GM18870 (cell line): ENCODE measurements around the gene OR2T34.
"Not testable (repeated sequence)": the region's sequence is repeated elsewhere in the genome, so short reads cannot be mapped to it uniquely, and the experiment has no call there.

Source experiments
- ATAC-seq: cut with Tn5 transposase; IDR thresholded peaks from one replicate; pipeline ENCODE4 v1.9.1; 2021; ENCODE audit warnings: moderate library complexity; ENCODE audit not compliant: unreplicated experiment

The OR2T34 gene

GRCh38 chr1:248562672-248563071, 11.9 kb downstream of the OR2T34 start, which contains the start of gene OR2T29:
Gene OR2T29, minus strand, starts transcription at chr1:248562772. Its CDS starts 3,281 bp downstream, at chr1:248559491.
- ATAC-seq = not testable (repeated sequence)

- ATAC-seq = not testable (repeated sequence)
Observed at GRCh38 chr1:248551027-248551426, 23.5 kb downstream of the OR2T34 start.

GRCh38 chr1:248547383-248547782, 27.2 kb downstream of the OR2T34 start:
- not testable (repeated sequence) for ATAC-seq

- not testable (repeated sequence) for ATAC-seq
Observed at GRCh38 chr1:248537449-248537848, 37.1 kb downstream of the OR2T34 start.
